ENCODE results near the gene GUCD1. TPM values are rescaled to one million over a fixed set of nuclear protein-coding genes. Genes with fewer than 3 reads are reported as not detected.
"Not testable (repeated sequence)": the region's sequence is repeated elsewhere in the genome, so short reads cannot be mapped to it uniquely, and the experiment has no call there.

The GUCD1 gene
- total and polyA plus RNA-seq, 12 donors, result 97.0 to 273 (median 168) TPM

DNA sequence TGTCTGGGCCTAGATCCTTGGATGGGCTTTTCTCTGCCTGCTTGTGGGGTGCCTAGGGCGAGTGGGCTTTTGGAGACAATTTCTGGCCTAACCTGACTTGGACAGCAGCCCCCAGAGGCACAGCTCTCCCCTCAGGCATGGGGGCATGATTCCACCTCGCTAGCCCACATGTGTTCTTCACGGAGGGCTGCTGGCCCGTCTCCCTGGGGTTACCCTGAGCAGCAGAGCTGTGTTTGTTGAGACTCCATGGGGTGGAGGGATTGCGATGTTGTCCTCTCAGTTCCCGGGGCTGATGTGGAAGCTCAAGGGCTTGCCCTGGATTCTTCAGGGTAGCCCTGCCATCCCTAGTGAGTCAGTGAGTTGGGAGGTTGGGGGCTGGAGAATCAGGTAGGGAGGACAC, 40.3 kb upstream of the GUCD1 start:
- intact Hi-C loops (cut with DNase I), result no loop called here
- DNase-seq (no peak), ATAC-seq (no peak)
- H3K4me1 ChIP-seq, result peaks cover 0 to 18% (median 9%) of the 10 kb centered on the region in 9 donors
- TF ChIP-seq, protein P1, sequence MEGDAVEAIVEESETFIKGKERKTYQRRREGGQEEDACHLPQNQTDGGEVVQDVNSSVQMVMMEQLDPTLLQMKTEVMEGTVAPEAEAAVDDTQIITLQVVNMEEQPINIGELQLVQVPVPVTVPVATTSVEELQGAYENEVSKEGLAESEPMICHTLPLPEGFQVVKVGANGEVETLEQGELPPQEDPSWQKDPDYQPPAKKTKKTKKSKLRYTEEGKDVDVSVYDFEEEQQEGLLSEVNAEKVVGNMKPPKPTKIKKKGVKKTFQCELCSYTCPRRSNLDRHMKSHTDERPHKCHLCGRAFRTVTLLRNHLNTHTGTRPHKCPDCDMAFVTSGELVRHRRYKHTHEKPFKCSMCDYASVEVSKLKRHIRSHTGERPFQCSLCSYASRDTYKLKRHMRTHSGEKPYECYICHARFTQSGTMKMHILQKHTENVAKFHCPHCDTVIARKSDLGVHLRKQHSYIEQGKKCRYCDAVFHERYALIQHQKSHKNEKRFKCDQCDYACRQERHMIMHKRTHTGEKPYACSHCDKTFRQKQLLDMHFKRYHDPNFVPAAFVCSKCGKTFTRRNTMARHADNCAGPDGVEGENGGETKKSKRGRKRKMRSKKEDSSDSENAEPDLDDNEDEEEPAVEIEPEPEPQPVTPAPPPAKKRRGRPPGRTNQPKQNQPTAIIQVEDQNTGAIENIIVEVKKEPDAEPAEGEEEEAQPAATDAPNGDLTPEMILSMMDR (IDR thresholded peaks at IDR 0.05), result no peak
- no peak overlapping the region for H3K27ac ChIP-seq
- H3K36me3 ChIP-seq, result no peaks in the 10 kb centered on the region
- H3K9me3 ChIP-seq, result no peaks in the 10 kb centered on the region
- 95 to 97% methylated on average over 6 of the region's 6 CpGs for WGBS, 2 donors
- no peak overlapping the region for H3K4me3 ChIP-seq
- H3K27me3 ChIP-seq, result no peaks in the 10 kb centered on the region

DNA sequence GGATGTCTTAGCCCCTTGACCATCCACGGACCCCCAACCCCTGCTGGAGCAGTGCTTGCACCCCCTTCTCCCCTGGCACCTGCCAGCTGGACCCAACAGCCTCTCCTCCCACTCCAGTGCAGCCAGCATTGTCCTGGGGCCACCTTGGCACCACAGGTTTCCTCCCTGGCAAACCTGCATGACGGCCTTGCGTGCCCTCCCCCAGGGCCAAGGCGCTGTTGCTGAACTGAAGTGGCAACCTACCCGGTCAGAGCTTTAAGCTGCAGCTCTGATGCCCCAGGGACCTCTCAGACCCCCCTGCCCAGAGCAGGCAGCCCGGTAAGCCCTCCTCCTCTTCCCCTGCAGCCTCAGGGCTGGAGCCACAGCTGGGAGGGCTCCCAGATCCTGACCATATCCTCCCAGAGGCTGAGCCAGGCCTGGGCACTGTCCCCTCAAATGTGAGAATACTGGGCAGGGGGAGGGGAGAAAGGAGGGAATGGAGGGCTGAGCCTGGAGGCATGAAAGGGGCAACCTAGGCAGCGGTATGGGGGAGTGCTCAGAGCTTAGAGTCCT, 39.7 kb upstream of the GUCD1 start:
- H3K27ac ChIP-seq, result no peak overlapping the region
- intact Hi-C loops (cut with DNase I), result no loop called here
- TF ChIP-seq, protein P1 (IDR thresholded peaks at IDR 0.05), result no peak
- DNase-seq, result no peak
- H3K27me3 ChIP-seq, result no peaks in the 10 kb centered on the region
- WGBS, 2 donors, result 82 to 88% methylated on average over 7 of the region's 7 CpGs
- no peak overlapping the region for H3K4me3 ChIP-seq
- H3K9me3 ChIP-seq, result no peaks in the 10 kb centered on the region
- peaks cover 0 to 18% (median 9%) of the 10 kb centered on the region in 9 donors for H3K4me1 ChIP-seq
- peaks cover 0 to under 1% (median 0%) of the 10 kb centered on the region in 9 donors for H3K36me3 ChIP-seq
- no peak for ATAC-seq

DNA sequence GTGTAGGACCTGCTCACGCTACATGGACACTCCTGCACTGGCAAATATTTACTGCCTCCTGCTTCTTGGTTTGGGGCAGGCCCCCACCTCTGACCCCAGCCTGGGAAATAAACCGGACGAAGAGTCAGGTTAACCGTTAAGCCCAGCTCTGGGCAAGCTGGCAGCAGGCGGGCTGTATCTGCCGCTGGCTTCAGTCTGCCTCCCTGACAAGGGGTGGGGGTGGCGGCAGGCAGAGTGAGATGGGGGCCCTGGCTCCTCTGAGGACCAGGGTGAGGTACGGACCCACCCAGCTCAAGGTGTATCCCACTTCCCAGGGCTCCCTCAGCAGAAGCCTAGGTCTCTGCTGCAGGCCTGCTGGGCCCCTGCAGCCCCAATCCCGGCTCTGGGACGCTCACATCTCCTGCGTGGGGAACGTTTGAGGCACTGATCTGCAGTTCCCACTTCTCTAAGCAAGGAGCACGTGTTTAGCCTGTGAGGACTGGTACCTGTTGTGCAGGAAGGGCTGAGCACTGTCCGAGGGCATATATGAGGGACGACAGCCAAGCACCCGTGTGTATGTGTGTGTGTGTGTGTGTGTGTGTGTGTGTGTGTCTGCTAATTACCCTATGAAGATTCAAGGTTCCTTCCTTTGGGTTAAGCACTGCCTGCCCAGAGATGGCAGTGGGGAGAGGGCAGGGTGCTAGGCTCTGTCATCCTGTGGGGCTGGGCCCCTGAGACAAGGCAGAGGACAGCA, 39.1 kb upstream of the GUCD1 start:
- Histone ChIP-seq H3K4me3 (no peak overlapping the region), H3K27ac (peak overlapping the region in 7 of 10 donors; percentile 67 to 77 (median 71))
- peak in 2 of 8 donors; percentile 4 to 19 for ATAC-seq

DNA sequence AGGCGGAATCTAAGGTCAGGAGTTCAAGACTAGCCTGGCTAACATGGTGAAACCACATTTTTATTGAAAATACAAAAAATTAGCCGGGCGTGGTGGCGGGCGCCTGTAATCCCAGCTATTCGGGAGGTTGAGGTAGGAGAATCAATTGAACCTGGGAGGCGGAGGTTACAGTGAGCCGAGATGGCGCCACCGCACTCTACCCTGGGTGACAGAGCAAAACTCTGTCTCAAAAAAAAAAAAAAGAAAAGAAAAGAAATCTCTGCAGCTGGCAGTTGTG, 38.6 kb upstream of the GUCD1 start:
- Histone ChIP-seq H3K4me1 (peaks cover 0 to 18% (median 9%) of the 10 kb centered on the region in 9 donors), H3K4me3 (peak overlapping the region in 9 of 10 donors; percentile 60 to 80 (median 65)), H3K27ac (peak overlapping the region in 9 of 10 donors; percentile 52 to 77 (median 71)), H3K36me3 (peaks cover 0 to 12% (median 0%) of the 10 kb centered on the region in 9 donors)
- H3K9me3 ChIP-seq; DNase-seq; H3K27me3 ChIP-seq; intact Hi-C loops (cut with DNase I); ATAC-seq: not testable (repeated sequence)
- 95% methylated on average over 10 of the region's 10 CpGs for WGBS, 2 donors

More for the DNA sequence above, 39.1 kb upstream of the GUCD1 start:
- peaks cover 0 to 7% (median 0%) of the 10 kb centered on the region in 9 donors for H3K36me3 ChIP-seq
- TF ChIP-seq, protein P1 (IDR thresholded peaks at IDR 0.05), result no peak
- no peak for DNase-seq
- intact Hi-C loops (cut with DNase I), result no loop called here
- H3K9me3 ChIP-seq, result no peaks in the 10 kb centered on the region
- H3K27me3 ChIP-seq, result no peaks in the 10 kb centered on the region
- peaks cover 0 to 18% (median 9%) of the 10 kb centered on the region in 9 donors for H3K4me1 ChIP-seq
- 82 to 87% methylated on average over 16 of the region's 16 CpGs for WGBS, 2 donors

All from heart right ventricle (tissue), 16 donors.